ENCODE results near the gene CEACAM19. TPM values are rescaled to one million over a fixed set of nuclear protein-coding genes. Genes with fewer than 3 reads are reported as not detected.

The CEACAM19 gene
- total and polyA plus RNA-seq, 9 of the 15 experiments (the other 6 are each of a cell fraction or from before 2014, with no cell fraction given) = 0.15 to 0.30 (median 0.23) TPM; not detected in 5

DNA sequence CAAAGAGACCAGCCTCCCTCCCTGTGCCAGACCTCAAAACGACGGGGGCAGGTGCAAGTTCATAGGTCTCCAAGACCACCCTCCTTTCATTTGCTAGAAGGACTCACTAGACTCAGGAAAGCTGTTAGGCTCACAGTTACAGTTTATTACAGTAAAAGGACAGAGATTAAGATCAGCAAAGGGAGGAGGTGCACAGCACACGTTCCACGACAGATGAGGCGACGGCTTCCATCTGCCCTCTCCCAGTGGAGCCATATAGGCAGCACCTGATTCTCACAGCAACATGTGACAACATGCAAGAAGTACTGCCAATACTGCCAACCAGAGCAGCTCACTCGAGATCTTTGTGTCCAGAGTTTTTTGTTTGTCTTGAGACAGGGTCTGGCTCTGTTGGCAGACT lies 9.4 kb upstream of the CEACAM19 start:
- CTCF ChIA-PET (ENCODE audit: low intra/inter-chr PET ratio) = no interaction called here
- TSS peak; percentile 17 for BruUV-seq (replicated peaks)
- FAIRE-seq (no peak), ATAC-seq (peak; percentile 39; the same call in 2 of the 3 replicates), DNase-seq (ENCODE audit: extremely low read depth in 1 of 4, low spot score in 3 of 4) (no peak)
- POLR2A ChIA-PET = interaction anchor here (0.5 to 1.2 kb wide), 4 partner anchors 14 to 85 kb away, joined by 3 read pairs; no protein-coding TSS in a partner anchor
- H4K20me1 ChIP-seq (replicated peaks; ENCODE audit: control insufficient read depth, insufficient read depth, low read length) = no peaks in the 10 kb centered on the region
- H3K9ac ChIP-seq (ENCODE audit: insufficient read depth in 1 of 2, low read depth in 2 of 2, low read length in 2 of 2) = peak overlapping the region in 1 of 2 experiments; percentile 3; a peak in 1 of 4 replicates
- no peaks in the 10 kb centered on the region for H3K27me3 ChIP-seq (ENCODE audit: control insufficient read depth in 2 of 2, insufficient read depth in 2 of 2, low read length in 2 of 2)
- no peaks in the 10 kb centered on the region for H3K9me3 ChIP-seq (replicated peaks; ENCODE audit: control insufficient read depth, insufficient read depth, low read depth, low read length)
- WGBS (ENCODE audit: insufficient coverage, low coverage, missing lambda C conversion rate) = 29% methylated on average over 7 of the region's 7 CpGs
- no peak overlapping the region for H3K27ac ChIP-seq (ENCODE audit: extremely low read depth, low read depth, low read length)
- H2AFZ ChIP-seq (ENCODE audit: low read depth, low read length) = no peak overlapping the region; the same call in 1 of the 2 replicates
- in situ Hi-C loops (cut with MboI) = no loop called here
- no peaks in the 10 kb centered on the region for H3K9me1 ChIP-seq (ENCODE audit: control insufficient read depth, insufficient read depth, low read length)
- peaks cover 22% of the 10 kb centered on the region; the same call in 2 of the 3 replicates for H3K36me3 ChIP-seq (ENCODE audit: control insufficient read depth, insufficient read depth, low read length)
- no peaks in the 10 kb centered on the region for H3K79me2 ChIP-seq (ENCODE audit: control insufficient read depth, insufficient read depth, low read length)
- intact Hi-C loops (cut with micrococcal nuclease) = no loop called here
- H3K4me2 ChIP-seq (ENCODE audit: insufficient read depth, low read length) = no peak overlapping the region; the same call in 1 of the 2 replicates
- no peak overlapping the region for H3K4me3 ChIP-seq
- H3K4me1 ChIP-seq (replicated peaks in 1 of 2; ENCODE audit: control insufficient read depth in 2 of 2, insufficient read depth in 2 of 2, low read length in 2 of 2) = peaks cover 0 to 9% of the 10 kb centered on the region in 2 experiments
- no peak for TF ChIP-seq ELF1 (tag; IDR thresholded peaks at IDR 0.05)
- TF ChIP-seq L3MBTL2 (IDR thresholded peaks at IDR 0.05) = peak; percentile 95
- no peak for TF ChIP-seq NR4A1 (CRISPR knock-in tag; IDR thresholded peaks at IDR 0.05)
- TF ChIP-seq NR4A1 (tag; IDR thresholded peaks at IDR 0.05) = 0 out of 2 replicates have a peak, but pooled peaks have one; percentile 26
- no peak for TF ChIP-seq JUN (IDR thresholded peaks at IDR 0.05; ENCODE audit: borderline replicate concordance, low read depth, low read length)
- TF ChIP-seq JUN (CRISPR knock-in tag; IDR thresholded peaks at IDR 0.05; ENCODE audit: borderline replicate concordance) = no peak
- TF ChIP-seq SIX5 (IDR thresholded peaks at IDR 0.05; ENCODE audit: borderline replicate concordance in 1 of 2, insufficient read depth in 1 of 2, low read depth in 1 of 2, low read length in 2 of 2) = no peak
- no peak for TF ChIP-seq E2F3 (CRISPR knock-in tag; IDR thresholded peaks at IDR 0.05)
- TF ChIP-seq MGA (IDR thresholded peaks at IDR 0.05) = peak; percentile 84
- TF ChIP-seq NRF1 (conservative IDR thresholded peaks at IDR 0.05 in 1 of 2, IDR thresholded peaks at IDR 0.05 in 1 of 2) = 0 out of 4 replicates have a peak, but pooled peaks of 1 of the 2 experiments have one; percentile 11
- TF ChIP-seq HES1 (IDR thresholded peaks at IDR 0.05; ENCODE audit: low read depth) = 0 out of 2 replicates have a peak, but pooled peaks have one; percentile 10
